ENCODE data around the gene GZF1.
A peak's percentile ranks its signal among the peaks of the same experiment; 100 is the strongest.

The GZF1 gene

DNA sequence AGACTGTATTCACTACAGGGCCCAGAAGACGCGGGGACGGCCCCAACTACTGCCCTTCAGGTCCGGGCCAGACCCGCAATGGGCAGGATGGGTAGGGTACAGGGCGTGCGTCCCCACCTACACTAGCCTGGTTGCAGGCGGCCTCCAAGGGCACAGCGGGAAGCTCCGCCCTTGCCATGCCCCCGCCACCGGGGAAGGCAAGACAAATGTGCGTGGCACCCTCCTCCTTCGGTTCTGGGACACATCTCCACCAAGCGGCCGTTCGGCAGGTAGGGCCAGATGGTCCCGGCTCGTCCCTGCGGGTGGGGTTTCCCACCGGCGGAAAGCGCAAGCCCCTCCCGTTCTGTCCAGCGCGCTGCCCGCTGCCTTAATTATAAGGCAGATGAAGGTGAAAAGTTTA lies 5.8 kb upstream of the GZF1 start:
- DNase-seq (ENCODE audit: low spot score in 2 of 2) (no peak), ATAC-seq (ENCODE audit: low read depth) (no peak)
- no peaks in the 10 kb centered on the region for H3K36me3 Mint-ChIP-seq
- H3K9me3 Mint-ChIP-seq, result no peaks in the 10 kb centered on the region
- H3K27me3 Mint-ChIP-seq, result no peaks in the 10 kb centered on the region
- no peak overlapping the region for H3K4me3 Mint-ChIP-seq
- peak overlapping the region; percentile 79 for H3K27ac Mint-ChIP-seq
- peaks cover 11% of the 10 kb centered on the region for H3K4me1 Mint-ChIP-seq

DNA sequence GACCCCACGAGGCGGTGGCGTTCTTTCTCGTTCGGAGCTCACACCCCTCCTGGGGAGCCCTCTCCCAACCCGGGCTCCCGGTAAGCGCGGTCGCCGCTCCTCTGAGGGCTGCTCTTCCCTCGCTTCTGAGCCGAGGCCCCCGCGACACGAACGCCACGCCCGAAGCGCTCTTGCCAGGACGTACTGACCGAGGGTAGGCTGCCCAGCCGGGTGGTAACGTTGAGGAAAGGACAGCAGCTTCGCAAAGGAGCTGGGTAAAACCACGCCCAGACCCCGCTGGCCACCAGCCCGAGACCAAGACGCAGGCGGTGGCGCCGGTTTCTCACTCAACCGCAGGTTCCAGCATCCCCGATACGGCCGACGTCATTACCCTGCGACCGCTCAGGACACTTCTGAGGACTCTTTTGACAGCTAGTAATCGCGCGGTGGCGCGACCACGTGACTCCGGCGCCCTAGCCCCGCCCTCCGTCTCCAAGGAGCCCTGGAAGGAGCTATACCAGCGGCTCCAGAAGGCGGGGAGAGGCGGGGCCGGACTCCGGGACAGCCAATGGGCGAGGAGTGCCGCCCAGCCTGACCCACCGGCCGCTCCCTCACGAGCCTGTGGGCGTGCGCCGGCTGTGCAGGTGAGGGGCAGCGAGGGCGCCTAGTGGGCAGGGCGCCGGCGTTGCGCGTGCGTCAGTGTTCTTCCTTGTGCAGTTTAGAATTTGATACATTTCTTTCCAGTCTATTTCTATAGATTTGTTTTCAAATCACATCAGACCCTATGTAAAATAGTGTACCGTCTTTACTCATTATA lies 4.0 kb upstream of the GZF1 start:
- no peaks in the 10 kb centered on the region for H3K27me3 Mint-ChIP-seq
- H3K36me3 Mint-ChIP-seq, result no peaks in the 10 kb centered on the region
- H3K27ac Mint-ChIP-seq, result peak overlapping the region; percentile 98
- ATAC-seq (ENCODE audit: low read depth) (peak; percentile 67), DNase-seq (ENCODE audit: low spot score in 2 of 2) (peak; percentile 99 to 100)
- peaks cover 7% of the 10 kb centered on the region for H3K4me1 Mint-ChIP-seq
- H3K9me3 Mint-ChIP-seq, result no peaks in the 10 kb centered on the region
- peak overlapping the region; percentile 95 for H3K4me3 Mint-ChIP-seq

DNA sequence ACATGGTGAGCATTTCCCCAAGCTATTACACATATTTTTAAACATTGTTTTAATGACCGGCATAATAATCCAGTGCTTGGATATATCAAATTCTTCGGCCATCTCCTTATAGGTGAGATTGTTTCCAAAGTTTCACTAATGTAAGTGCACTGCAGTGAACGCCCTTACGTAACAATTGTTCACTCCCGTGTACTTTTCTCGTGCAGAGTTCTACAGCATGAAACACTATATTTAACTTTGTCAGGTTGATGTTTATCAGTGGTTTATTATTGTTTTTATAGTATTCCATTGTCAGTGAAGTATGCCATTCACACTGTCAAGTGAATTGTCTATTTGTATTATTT lies 3.4 kb upstream of the GZF1 start:
- H3K36me3 Mint-ChIP-seq, result no peaks in the 10 kb centered on the region
- peaks cover 12% of the 10 kb centered on the region for H3K4me1 Mint-ChIP-seq
- no peak for DNase-seq (ENCODE audit: low spot score in 2 of 2)
- H3K27me3 Mint-ChIP-seq, result no peaks in the 10 kb centered on the region
- no peaks in the 10 kb centered on the region for H3K9me3 Mint-ChIP-seq
- peak overlapping the region; percentile 95 for H3K4me3 Mint-ChIP-seq
- no peak for ATAC-seq (ENCODE audit: low read depth)
- H3K27ac Mint-ChIP-seq, result peak overlapping the region; percentile 98

DNA sequence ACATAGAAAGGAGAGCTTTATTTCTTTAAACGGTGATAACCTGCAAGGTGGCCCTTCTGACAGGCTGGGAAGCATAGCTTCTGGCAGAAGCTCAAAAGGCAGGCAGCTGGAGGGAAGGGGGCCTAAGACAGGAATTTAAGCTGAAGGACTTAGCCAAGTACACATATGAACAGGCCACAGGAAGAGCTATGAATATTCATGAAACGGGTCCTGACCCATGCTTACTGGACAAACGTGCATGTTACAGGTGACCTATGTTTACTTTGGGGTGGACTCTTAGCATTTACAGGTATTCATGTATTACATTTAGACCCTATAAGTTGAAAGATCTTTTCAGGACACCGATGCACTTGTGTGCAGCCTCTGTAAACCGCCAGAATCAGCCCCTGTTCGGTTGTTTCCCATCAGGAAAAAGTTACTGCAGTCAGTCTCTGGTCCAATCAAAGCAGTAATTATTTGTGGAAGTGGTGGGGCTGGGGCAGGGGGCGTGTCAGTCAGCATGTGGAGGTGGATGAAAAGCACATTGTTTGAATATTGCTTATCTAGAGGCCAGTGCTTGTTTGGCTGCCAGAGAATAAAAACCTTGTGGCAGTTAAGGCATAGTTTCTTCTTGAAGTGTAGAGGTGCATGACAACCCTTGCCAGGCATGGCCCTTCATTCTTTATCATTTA lies 2.9 kb upstream of the GZF1 start:
- ATAC-seq (ENCODE audit: low read depth), result no peak
- Mint-ChIP-seq H3K27ac (peak overlapping the region; percentile 98), H3K4me3 (no peak overlapping the region), H3K27me3 (no peaks in the 10 kb centered on the region), H3K9me3 (no peaks in the 10 kb centered on the region), H3K36me3 (no peaks in the 10 kb centered on the region), H3K4me1 (peaks cover 14% of the 10 kb centered on the region)
- no peak for DNase-seq (ENCODE audit: low spot score in 2 of 2)

DNA sequence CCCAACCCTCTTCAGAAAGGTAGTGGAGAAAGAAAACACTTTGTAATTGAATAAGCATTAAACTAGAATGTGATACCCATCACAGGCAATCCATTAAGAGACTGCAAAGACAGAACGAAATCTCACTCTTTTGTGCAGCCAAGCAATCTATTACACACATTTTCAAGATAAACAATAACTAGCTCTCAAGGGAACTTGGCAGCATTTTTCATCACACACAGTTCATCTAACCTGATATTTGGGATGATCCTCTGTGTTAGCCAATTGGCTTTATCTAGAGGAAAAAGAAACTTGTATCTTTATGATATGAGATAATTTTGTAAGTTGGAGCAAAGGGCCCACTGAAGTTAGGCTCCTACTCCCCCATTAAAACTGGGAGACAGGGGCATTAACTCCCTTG lies 1.5 kb upstream of the GZF1 start:
- Mint-ChIP-seq H3K27ac (peak overlapping the region; percentile 91), H3K4me3 (peak overlapping the region; percentile 83), H3K36me3 (peaks cover 8% of the 10 kb centered on the region), H3K27me3 (no peaks in the 10 kb centered on the region), H3K4me1 (peaks cover 25% of the 10 kb centered on the region), H3K9me3 (no peaks in the 10 kb centered on the region)
- DNase-seq (ENCODE audit: low spot score in 2 of 2), result no peak
- no peak for ATAC-seq (ENCODE audit: low read depth)

DNA sequence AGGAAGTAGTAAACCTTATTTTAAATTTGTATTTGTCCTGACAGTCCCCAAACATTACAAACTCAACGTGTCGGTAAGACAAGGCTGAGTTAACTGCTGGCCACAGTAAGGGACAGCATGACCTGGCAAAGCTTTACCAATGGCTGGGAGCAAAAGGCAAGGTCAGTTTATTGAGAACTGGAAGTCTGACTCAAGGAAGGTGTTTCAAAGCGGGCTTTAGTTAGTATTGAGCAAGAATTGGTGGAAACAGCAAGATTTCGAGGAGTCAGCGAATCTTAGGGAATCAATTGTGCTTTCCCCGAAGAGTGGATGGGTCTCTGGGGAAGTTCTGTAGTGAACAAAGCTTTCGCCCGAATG lies 885 bp upstream of the GZF1 start:
- H3K27ac Mint-ChIP-seq, result peak overlapping the region; percentile 91
- peak overlapping the region; percentile 83 for H3K4me3 Mint-ChIP-seq
- H3K9me3 Mint-ChIP-seq, result no peaks in the 10 kb centered on the region
- no peaks in the 10 kb centered on the region for H3K27me3 Mint-ChIP-seq
- ATAC-seq (ENCODE audit: low read depth), result no peak
- peaks cover 27% of the 10 kb centered on the region for H3K4me1 Mint-ChIP-seq
- no peak for DNase-seq (ENCODE audit: low spot score in 2 of 2)
- H3K36me3 Mint-ChIP-seq, result peaks cover 9% of the 10 kb centered on the region

DNA sequence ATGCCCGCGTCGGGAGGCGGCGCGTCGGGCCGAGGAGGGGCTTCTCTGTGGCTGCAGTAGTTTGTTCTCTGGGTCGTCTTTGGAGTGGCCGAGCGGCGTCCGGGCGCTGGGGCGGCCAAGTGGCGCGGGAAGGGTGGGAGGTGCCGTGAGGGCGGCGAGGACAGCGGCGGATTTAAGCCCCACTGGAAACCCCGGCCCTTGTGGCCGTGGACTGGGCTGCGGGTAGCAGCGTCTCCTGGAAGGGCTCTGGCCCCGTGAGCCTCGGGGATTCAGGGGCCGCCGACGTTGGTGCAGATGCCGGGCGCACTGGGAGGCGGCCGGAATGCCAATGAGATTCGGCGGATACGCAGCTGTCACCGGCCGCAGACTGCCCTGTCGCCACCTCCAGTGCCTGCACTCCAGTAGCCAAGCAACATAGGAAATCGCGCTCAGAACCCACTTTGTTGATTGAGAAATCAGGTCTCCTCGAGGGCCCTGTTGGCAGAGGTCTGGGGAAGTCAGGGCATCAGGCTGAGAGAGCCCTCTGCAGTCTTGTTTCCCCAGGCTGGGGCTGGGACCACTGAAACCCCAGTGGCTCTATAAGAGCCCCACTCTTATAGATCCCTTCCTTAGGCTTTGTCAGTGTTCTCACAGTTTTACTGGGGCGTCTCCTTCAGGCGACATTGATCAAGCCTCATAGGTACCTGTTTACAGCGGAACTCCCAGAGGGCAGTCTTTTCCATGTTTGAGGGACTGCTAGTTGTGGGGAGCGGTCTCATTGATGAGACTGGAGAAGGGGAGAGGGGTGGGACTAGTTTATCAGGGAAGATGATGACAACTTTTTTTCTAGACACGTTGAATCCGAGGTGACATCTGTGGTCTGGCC lies 642 bp downstream of the GZF1 start:
- peak in 1 of 2 donors; percentile 47 for DNase-seq (ENCODE audit: low spot score in 2 of 2)
- no peaks in the 10 kb centered on the region for H3K27me3 Mint-ChIP-seq
- H3K9me3 Mint-ChIP-seq, result no peaks in the 10 kb centered on the region
- H3K36me3 Mint-ChIP-seq, result peaks cover 9% of the 10 kb centered on the region
- peak overlapping the region; percentile 92 for H3K4me3 Mint-ChIP-seq
- peak overlapping the region; percentile 72 for H3K27ac Mint-ChIP-seq
- H3K4me1 Mint-ChIP-seq, result peaks cover 33% of the 10 kb centered on the region
- ATAC-seq (ENCODE audit: low read depth), result no peak

DNA sequence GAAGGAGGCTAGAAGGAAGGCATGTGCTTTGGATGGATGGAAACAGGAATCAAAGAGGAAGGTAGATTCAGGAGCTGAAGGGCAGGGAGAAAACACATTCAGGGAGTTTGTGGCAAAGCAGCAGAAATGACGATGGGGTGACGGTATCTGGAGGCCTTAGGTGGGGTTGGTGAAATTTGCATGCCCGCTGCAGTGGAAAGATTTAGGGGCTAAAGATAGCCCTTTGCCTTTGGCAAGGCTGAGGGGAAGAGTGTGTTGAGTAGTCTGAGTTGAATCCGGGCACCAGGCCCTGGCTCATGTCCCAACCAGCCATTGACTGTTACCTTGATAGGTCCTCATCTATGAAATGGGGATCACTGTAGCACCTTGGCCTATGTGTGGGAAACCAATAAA lies 1.3 kb downstream of the GZF1 start:
- H3K27ac Mint-ChIP-seq, result peak overlapping the region; percentile 72
- no peaks in the 10 kb centered on the region for H3K9me3 Mint-ChIP-seq
- ATAC-seq (ENCODE audit: low read depth), result no peak
- H3K36me3 Mint-ChIP-seq, result peaks cover 9% of the 10 kb centered on the region
- peak overlapping the region; percentile 92 for H3K4me3 Mint-ChIP-seq
- no peak for DNase-seq (ENCODE audit: low spot score in 2 of 2)
- no peaks in the 10 kb centered on the region for H3K27me3 Mint-ChIP-seq
- peaks cover 33% of the 10 kb centered on the region for H3K4me1 Mint-ChIP-seq

DNA sequence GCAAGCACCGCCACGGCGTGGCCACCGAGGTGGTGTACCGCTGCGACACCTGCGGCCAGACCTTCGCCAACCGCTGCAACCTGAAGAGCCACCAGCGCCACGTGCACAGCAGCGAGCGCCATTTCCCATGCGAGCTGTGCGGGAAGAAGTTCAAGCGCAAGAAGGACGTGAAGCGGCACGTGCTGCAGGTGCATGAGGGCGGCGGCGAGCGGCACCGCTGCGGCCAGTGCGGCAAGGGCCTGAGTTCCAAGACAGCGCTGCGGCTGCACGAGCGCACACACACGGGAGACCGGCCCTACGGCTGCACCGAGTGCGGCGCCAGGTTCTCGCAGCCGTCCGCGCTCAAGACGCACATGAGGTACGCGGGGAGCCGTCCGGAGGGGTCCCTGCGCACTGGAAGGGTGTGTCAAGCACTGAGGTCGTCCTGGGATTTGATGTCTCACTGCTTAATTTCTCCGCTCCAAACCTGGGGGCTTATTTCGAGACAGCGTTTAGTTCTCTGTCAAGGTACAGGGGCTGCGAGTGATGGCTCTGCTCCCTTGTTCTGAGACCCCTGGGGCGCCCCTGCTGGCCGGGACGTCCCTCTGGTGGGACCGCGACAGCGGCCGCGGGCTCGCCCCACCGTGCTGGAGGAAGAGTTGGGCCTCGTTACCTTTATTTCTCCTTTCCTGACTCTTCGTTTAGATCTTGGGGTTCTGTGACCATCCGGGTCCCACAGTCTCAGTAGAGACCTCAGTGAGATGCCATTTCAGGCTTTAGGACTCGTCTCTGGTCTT lies 3.6 kb downstream of the GZF1 start:
- Mint-ChIP-seq H3K27ac (peak overlapping the region; percentile 78), H3K9me3 (no peaks in the 10 kb centered on the region), H3K27me3 (no peaks in the 10 kb centered on the region), H3K4me1 (peaks cover 31% of the 10 kb centered on the region), H3K36me3 (peaks cover 16% of the 10 kb centered on the region), H3K4me3 (peak overlapping the region; percentile 32)
- ATAC-seq (ENCODE audit: low read depth) (no peak), DNase-seq (ENCODE audit: low spot score in 2 of 2) (no peak)

DNA sequence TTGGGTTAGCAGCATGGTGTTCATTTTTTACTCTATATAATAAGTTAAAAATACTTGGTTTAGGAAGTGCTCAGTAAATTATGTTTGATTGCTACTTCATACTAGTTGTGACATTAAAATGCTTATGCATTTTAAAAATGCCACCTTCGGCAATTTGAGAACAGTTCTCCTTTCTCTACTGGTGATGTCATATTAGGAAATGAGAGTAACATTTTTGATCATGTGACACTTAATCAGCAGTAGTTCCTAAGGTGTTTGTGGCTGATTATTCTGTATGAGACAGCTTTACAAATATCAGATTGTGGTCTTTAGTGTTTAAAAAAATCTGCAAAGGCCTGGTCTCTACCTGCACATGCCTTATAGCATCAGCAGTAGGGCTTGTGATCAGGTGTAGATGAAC lies 4.4 kb downstream of the GZF1 start:
- DNase-seq (ENCODE audit: low spot score in 2 of 2) (no peak), ATAC-seq (ENCODE audit: low read depth) (peak; percentile 13)
- H3K4me1 Mint-ChIP-seq, result peaks cover 28% of the 10 kb centered on the region
- H3K4me3 Mint-ChIP-seq, result peak overlapping the region; percentile 17
- H3K36me3 Mint-ChIP-seq, result peaks cover 19% of the 10 kb centered on the region
- H3K9me3 Mint-ChIP-seq, result no peaks in the 10 kb centered on the region
- peak overlapping the region; percentile 63 for H3K27ac Mint-ChIP-seq
- no peaks in the 10 kb centered on the region for H3K27me3 Mint-ChIP-seq

DNA sequence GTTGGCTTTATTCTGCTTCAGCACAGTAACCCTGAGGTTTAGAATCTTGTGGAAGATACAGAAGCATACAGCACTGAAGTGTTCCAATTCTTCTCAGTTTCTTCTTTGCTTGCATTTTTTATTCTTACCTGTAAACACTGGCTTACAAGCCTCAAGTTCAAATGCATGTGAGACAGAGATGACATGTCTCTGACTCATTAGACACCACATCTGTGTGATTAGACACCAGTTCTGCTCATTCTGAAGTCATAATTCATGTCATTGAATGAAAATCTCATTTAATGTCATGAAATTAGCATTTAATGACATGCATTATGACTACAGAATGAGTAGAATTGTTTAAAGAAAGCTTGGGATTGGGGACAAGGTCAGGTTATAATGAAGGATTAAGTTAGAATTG lies 5.8 kb downstream of the GZF1 start:
- peaks cover 21% of the 10 kb centered on the region for H3K36me3 Mint-ChIP-seq
- peaks cover 28% of the 10 kb centered on the region for H3K4me1 Mint-ChIP-seq
- no peak overlapping the region for H3K4me3 Mint-ChIP-seq
- no peaks in the 10 kb centered on the region for H3K27me3 Mint-ChIP-seq
- DNase-seq (ENCODE audit: low spot score in 2 of 2), result no peak
- H3K9me3 Mint-ChIP-seq, result no peaks in the 10 kb centered on the region
- no peak overlapping the region for H3K27ac Mint-ChIP-seq
- ATAC-seq (ENCODE audit: low read depth), result no peak

DNA sequence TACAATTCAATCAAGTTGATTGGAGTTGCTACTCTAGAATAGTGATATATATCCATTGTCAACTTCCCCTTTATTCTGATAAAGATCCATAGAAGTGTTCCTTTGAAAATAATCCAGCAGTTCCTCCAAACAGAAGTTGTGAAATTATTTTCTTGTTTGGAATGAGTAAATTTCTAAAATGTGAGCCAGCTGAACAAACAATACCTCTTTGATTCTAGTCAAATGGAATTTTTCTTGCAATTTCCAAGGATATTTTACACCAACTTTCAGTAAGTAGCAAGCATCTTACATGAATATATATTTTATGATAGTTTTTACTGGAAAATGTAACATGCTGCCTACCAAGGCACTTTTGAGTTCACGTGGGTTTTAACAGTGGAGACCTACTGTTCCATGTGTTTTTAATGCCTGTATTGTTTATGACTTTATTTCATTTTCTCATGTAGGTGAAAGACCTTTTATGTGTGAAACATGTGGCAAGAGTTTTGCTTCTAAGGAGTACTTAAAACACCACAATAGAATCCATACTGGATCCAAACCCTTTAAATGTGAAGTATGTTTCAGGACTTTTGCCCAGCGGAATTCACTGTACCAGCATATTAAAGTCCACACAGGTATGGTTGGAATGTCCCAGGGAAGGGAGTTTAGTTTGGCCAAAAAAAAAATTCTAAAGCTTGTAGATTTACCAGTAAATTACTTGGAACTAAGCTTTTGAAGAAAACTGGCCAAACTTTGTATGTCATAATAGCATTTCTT lies 6.5 kb downstream of the GZF1 start:
- Mint-ChIP-seq H3K36me3 (peaks cover 21% of the 10 kb centered on the region), H3K27ac (no peak overlapping the region), H3K9me3 (no peaks in the 10 kb centered on the region), H3K4me1 (peaks cover 21% of the 10 kb centered on the region), H3K4me3 (no peak overlapping the region), H3K27me3 (no peaks in the 10 kb centered on the region)
- ATAC-seq (ENCODE audit: low read depth) (no peak), DNase-seq (ENCODE audit: low spot score in 2 of 2) (no peak)

Measured in memory B cell (primary cell).